Measurements from ENCODE around the gene B3GNT4. TPM values are rescaled to one million over a fixed set of nuclear protein-coding genes. Genes with fewer than 3 reads are reported as not detected.

B3GNT4 gene
- total and polyA plus RNA-seq, 2 of the 13 experiments (the other 11 are each of a cell fraction or from before 2014, with no cell fraction given), result 0.04 to 0.21 TPM

DNA sequence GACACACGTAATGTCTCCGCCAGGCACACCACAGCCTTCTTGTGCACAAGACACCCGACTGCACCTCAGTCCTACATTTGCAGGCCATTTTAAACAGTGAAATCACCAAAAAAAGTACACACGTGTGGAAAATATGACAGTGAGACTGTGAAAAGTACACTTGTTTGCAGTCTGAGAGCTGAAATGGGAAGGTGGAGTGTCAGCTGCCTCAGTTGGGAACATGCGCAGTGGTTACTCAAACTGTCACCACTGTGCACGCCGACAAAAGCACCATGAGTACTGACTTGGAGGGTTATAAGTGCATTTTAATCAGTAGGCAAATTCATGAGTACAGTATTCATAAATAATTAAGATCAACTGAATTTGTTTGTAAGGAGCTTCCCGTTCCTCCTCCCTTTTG lies 47.0 kb downstream of the B3GNT4 start:
- no peak for FAIRE-seq
- intact Hi-C loops (cut with micrococcal nuclease; ENCODE audit: unreplicated experiment), result no loop called here
- no peaks in the 10 kb centered on the region for H3K79me2 ChIP-seq (ENCODE audit: insufficient read depth, low read length)
- no peak overlapping the region for H3K9ac ChIP-seq (ENCODE audit: insufficient read depth, low read depth, low read length)
- H4K20me1 ChIP-seq (ENCODE audit: insufficient read depth, low read length), result no peaks in the 10 kb centered on the region
- DNase-seq (ENCODE audit: low spot score), result no peak
- CTCF ChIA-PET (ENCODE audit: low intra/inter-chr PET ratio, low total read pairs), result no interaction called here
- no peak overlapping the region for H3K4me2 ChIP-seq (ENCODE audit: low read depth, low read length)
- TF ChIP-seq NFIC (IDR thresholded peaks at IDR 0.05; ENCODE audit: low read length), result no peak
- no peak for TF ChIP-seq POLR2AphosphoS5 (IDR thresholded peaks at IDR 0.05; ENCODE audit: low read depth, low read length)
- no peak for TF ChIP-seq MLLT10 (CRISPR knock-in tag; IDR thresholded peaks at IDR 0.05)
- TF ChIP-seq, protein P1, sequence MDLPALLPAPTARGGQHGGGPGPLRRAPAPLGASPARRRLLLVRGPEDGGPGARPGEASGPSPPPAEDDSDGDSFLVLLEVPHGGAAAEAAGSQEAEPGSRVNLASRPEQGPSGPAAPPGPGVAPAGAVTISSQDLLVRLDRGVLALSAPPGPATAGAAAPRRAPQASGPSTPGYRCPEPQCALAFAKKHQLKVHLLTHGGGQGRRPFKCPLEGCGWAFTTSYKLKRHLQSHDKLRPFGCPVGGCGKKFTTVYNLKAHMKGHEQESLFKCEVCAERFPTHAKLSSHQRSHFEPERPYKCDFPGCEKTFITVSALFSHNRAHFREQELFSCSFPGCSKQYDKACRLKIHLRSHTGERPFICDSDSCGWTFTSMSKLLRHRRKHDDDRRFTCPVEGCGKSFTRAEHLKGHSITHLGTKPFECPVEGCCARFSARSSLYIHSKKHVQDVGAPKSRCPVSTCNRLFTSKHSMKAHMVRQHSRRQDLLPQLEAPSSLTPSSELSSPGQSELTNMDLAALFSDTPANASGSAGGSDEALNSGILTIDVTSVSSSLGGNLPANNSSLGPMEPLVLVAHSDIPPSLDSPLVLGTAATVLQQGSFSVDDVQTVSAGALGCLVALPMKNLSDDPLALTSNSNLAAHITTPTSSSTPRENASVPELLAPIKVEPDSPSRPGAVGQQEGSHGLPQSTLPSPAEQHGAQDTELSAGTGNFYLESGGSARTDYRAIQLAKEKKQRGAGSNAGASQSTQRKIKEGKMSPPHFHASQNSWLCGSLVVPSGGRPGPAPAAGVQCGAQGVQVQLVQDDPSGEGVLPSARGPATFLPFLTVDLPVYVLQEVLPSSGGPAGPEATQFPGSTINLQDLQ (CRISPR knock-in tag; IDR thresholded peaks at IDR 0.05), result no peak
- no peak for TF ChIP-seq CCAR2 (optimal IDR thresholded peaks at IDR 0.05; ENCODE audit: low read depth, low read length)
- TF ChIP-seq ZNF75D (CRISPR knock-in tag; IDR thresholded peaks at IDR 0.05; ENCODE audit: borderline replicate concordance), result no peak
- TF ChIP-seq, protein P2, sequence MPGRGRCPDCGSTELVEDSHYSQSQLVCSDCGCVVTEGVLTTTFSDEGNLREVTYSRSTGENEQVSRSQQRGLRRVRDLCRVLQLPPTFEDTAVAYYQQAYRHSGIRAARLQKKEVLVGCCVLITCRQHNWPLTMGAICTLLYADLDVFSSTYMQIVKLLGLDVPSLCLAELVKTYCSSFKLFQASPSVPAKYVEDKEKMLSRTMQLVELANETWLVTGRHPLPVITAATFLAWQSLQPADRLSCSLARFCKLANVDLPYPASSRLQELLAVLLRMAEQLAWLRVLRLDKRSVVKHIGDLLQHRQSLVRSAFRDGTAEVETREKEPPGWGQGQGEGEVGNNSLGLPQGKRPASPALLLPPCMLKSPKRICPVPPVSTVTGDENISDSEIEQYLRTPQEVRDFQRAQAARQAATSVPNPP (CRISPR knock-in tag; IDR thresholded peaks at IDR 0.05), result no peak
- TF ChIP-seq PRMT3 (CRISPR knock-in tag; IDR thresholded peaks at IDR 0.05; ENCODE audit: borderline replicate concordance, low read depth), result no peak
- no peak for TF ChIP-seq ZNF224 (CRISPR knock-in tag; IDR thresholded peaks at IDR 0.05)
- TF ChIP-seq, protein P3, sequence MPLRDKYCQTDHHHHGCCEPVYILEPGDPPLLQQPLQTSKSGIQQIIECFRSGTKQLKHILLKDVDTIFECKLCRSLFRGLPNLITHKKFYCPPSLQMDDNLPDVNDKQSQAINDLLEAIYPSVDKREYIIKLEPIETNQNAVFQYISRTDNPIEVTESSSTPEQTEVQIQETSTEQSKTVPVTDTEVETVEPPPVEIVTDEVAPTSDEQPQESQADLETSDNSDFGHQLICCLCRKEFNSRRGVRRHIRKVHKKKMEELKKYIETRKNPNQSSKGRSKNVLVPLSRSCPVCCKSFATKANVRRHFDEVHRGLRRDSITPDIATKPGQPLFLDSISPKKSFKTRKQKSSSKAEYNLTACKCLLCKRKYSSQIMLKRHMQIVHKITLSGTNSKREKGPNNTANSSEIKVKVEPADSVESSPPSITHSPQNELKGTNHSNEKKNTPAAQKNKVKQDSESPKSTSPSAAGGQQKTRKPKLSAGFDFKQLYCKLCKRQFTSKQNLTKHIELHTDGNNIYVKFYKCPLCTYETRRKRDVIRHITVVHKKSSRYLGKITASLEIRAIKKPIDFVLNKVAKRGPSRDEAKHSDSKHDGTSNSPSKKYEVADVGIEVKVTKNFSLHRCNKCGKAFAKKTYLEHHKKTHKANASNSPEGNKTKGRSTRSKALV (CRISPR knock-in tag; IDR thresholded peaks at IDR 0.05), result no peak
- TF ChIP-seq, protein P4, sequence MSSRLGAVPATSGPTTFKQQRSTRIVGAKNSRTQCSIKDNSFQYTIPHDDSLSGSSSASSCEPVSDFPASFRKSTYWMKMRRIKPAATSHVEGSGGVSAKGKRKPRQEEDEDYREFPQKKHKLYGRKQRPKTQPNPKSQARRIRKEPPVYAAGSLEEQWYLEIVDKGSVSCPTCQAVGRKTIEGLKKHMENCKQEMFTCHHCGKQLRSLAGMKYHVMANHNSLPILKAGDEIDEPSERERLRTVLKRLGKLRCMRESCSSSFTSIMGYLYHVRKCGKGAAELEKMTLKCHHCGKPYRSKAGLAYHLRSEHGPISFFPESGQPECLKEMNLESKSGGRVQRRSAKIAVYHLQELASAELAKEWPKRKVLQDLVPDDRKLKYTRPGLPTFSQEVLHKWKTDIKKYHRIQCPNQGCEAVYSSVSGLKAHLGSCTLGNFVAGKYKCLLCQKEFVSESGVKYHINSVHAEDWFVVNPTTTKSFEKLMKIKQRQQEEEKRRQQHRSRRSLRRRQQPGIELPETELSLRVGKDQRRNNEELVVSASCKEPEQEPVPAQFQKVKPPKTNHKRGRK (CRISPR knock-in tag; IDR thresholded peaks at IDR 0.05), result no peak
- TF ChIP-seq ZNF10 (CRISPR knock-in tag; IDR thresholded peaks at IDR 0.05; ENCODE audit: borderline replicate concordance, low read depth), result no peak
- TF ChIP-seq PCBP1 (IDR thresholded peaks at IDR 0.05; ENCODE audit: borderline replicate concordance, low read depth, low read length), result no peak
- TF ChIP-seq ZNF136 (CRISPR knock-in tag; IDR thresholded peaks at IDR 0.05; ENCODE audit: low read depth), result no peak
- no peak for TF ChIP-seq ZSCAN25 (CRISPR knock-in tag; IDR thresholded peaks at IDR 0.05)
- in situ Hi-C loops (cut with HindIII; ENCODE audit: extremely low pct_ligation_motif_present, low pct_unique_long_range_greater_than_20kb), result no loop called here
- ATAC-seq, result no peak
- H3K9me3 ChIP-seq (ENCODE audit: low read length), result no peaks in the 10 kb centered on the region
- H3K27ac ChIP-seq (ENCODE audit: extremely low read length, insufficient read depth, low read length), result no peak overlapping the region
- H3K4me3 ChIP-seq (replicated peaks in 1 of 3; ENCODE audit: insufficient read depth in 1 of 3, low read depth in 2 of 3, low read length in 3 of 3), result no peak overlapping the region
- 96% methylated on average over 8 of the region's 8 CpGs for WGBS (ENCODE audit: low lambda C conversion rate)
- POLR2A ChIA-PET, result no interaction called here
- BruUV-seq (replicated peaks), result no TSS peak
- H2AFZ ChIP-seq (ENCODE audit: low read length), result no peak overlapping the region
- H3K36me3 ChIP-seq (replicated peaks in 1 of 2; ENCODE audit: control insufficient read depth in 1 of 2, insufficient read depth in 2 of 2, low read length in 2 of 2), result peaks cover 2 to 29% of the 10 kb centered on the region in 2 experiments; a peak in 3 of 5 replicates
- no peaks in the 10 kb centered on the region for H3K4me1 ChIP-seq (ENCODE audit: insufficient read depth, low read length)
- H3K27me3 ChIP-seq (ENCODE audit: control insufficient read depth in 1 of 2, insufficient read depth in 2 of 2, low read length in 2 of 2), result no peaks in the 10 kb centered on the region

Measured in HepG2 (cell line).